ENCODE data around the gene CACNA2D4.
A peak's percentile ranks its signal among the peaks of the same experiment; 100 is the strongest.

Gene CACNA2D4

DNA sequence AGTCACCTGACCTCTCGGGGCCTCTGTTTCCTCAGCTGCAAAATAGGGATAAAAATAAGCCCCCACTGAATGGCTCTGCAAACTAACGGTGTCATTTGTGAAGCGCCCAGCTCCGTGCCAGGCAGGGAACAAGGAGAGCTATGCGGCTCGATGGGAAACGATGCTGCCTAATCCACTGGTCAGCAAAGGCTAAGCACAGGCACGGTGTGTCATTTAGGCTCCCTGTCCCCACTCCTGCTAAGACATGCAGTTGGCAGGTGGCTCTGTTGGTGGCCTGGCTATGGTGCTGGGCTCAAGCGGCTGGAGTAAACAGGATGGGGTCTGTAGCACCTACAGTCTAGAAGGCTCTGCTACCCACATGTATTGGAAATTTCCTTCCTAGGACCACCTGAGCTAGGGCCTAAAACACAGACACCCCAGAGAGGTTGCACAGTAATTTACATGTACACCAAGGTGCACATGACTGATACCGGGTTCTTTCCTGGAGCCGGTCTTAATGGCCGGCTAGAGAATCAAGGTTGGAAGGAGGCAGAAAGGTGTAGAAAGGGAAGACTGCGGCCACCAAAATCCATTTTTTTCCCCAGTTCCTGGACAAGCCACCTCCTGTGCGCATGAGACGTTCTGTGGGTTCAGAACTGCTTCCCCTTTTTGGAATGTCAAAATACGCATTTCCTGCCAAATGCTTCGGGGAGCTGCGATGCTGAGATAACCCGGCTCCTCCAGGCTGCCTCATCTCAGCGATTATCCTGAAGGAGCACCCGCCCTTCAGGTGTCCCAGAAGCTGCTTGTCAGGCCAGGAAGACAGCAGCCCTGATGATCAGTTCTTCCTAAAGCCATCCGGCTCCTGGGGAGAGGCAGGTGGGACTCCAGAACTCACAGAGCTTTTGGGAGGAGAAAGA, 1.0 kb downstream of the CACNA2D4 start:
- no peak for TF ChIP-seq CTCF (IDR thresholded peaks at IDR 0.05)
- no peak for DNase-seq (ENCODE audit: low spot score)
- peak overlapping the region; percentile 46 for H3K4me3 ChIP-seq
- peak overlapping the region in 1 of 2 donors; percentile 65 for H3K27ac ChIP-seq

- DNase-seq (ENCODE audit: low spot score): no peak
- no peak for TF ChIP-seq CTCF (IDR thresholded peaks at IDR 0.05)
- H3K27ac ChIP-seq: no peak overlapping the region
- H3K4me3 ChIP-seq: no peak overlapping the region
Observed at GRCh38 chr12:1916371-1917171, 1.9 kb downstream of the CACNA2D4 start.

DNA sequence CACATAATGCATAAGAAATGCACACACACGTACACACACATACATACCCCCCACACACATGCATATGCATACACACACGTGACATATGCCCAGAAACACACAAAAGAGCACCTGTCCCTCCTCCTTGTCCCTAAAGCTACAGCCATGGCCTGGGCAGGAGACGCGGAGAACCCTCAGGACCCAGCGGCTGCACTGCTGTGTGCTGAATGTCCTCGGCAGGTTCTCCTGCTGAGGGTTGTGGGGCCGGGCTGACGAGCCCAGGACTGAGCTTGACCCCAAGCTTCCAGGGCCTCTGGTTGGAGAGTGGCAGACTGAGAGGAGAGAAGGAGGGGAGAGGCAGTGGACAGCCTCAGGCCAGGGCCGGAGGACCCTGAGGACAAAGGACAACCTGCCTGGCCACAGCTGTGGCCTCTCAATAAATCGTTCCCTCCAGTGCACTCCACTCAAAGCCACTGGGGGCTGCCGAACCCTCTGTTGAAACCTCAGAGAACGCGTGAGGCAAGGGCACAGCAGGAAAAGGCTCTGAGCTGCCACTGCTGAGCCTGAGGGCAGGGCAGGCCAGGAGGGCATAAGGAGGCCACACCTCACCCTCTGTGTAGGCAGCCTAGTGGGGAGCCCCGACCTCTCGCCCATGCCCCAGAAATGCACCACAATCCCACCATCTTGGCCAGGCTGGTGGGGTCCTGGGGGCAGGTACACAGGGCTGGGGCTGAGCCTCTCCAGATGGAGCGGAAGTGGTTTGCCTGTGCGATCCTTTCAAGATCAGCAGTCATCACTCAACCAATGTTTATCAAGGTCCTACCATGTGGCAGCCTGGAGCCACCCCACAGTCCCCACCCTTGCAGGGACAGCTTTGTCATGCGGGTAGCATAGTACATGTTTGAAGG, 3.1 kb downstream of the CACNA2D4 start:
- DNase-seq (ENCODE audit: low spot score): peak; percentile 60
- Histone ChIP-seq H3K27ac (no peak overlapping the region), H3K4me3 (no peak overlapping the region)
- no peak for TF ChIP-seq CTCF (IDR thresholded peaks at IDR 0.05)

- peak; percentile 53 for DNase-seq (ENCODE audit: low spot score)
- Histone ChIP-seq H3K4me3 (no peak overlapping the region), H3K27ac (no peak overlapping the region)
- TF ChIP-seq CTCF (IDR thresholded peaks at IDR 0.05): no peak
Observed at GRCh38 chr12:1914114-1914911, 4.1 kb downstream of the CACNA2D4 start.

DNA sequence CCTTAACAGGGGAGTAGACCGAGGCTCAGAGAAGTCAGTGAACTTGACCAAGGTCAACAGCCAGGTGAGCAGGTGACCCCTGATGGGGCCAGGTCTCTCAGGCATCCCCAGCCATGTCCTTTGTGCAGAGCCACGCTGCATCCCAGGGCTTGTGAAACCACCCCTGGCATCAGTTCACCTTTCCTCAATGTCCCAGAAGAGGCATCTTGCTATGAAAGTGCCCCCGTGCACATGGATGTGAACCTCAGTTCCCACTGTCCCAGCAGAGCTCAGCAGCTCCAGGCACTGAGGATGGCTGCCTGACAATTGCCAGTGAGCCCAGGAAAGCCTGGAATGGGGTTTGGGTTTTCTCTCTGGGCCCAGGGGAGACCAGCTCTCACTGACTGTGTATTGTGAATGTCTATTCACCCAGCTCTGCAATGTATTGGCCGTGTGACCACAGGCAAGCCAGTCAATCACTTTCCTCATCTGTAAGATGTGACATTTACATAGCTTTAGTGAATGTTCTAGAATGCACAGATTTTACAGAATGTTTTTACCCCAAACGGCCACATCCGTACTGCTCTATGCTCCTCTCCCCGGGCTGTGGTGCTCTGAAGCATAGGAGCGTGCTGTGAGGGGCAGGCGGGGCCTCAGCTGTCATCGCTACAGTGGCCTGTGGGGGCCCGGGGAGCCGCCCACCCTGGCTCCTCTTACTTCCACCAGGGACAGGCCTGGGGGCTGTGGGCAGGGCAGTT, 4.9 kb downstream of the CACNA2D4 start:
- Histone ChIP-seq H3K4me3 (no peak overlapping the region), H3K27ac (no peak overlapping the region)
- TF ChIP-seq CTCF (IDR thresholded peaks at IDR 0.05): no peak
- peak; percentile 16 for DNase-seq (ENCODE audit: low spot score)

All from coronary artery (tissue), 2 donors.